ENCODE results near the gene TEKT1.
"Not testable (repeated sequence)": the region's sequence is repeated elsewhere in the genome, so short reads cannot be mapped to it uniquely, and the experiment has no call there.

TEKT1 gene

GRCh38 chr17:6862825-6863224 is 31.3 kb upstream of the TEKT1 start:
- no peak for TF ChIP-seq CTCF (IDR thresholded peaks at IDR 0.05; ENCODE audit: low read depth, low read length, missing control alignments)
- no peak for DNase-seq (ENCODE audit: low read depth)
- H3K4me3 ChIP-seq (ENCODE audit: low read depth, low read length): no peak overlapping the region
- in situ Hi-C loops (cut with HindIII; ENCODE audit: low sequenced_read_pairs): loop anchor here (25.0 kb wide), 1 partner anchor 176 kb away; no protein-coding TSS in a partner anchor

- TF ChIP-seq CTCF (IDR thresholded peaks at IDR 0.05; ENCODE audit: low read depth, low read length, missing control alignments): no peak
- no peak for DNase-seq (ENCODE audit: low read depth)
- H3K4me3 ChIP-seq (ENCODE audit: low read depth, low read length): no peak overlapping the region
- in situ Hi-C loops (cut with HindIII; ENCODE audit: low sequenced_read_pairs): loop anchor here (25.0 kb wide), 1 partner anchor 175 kb away; no protein-coding TSS in a partner anchor
Observed at GRCh38 chr17:6862122-6862521, 30.6 kb upstream of the TEKT1 start.

DNA sequence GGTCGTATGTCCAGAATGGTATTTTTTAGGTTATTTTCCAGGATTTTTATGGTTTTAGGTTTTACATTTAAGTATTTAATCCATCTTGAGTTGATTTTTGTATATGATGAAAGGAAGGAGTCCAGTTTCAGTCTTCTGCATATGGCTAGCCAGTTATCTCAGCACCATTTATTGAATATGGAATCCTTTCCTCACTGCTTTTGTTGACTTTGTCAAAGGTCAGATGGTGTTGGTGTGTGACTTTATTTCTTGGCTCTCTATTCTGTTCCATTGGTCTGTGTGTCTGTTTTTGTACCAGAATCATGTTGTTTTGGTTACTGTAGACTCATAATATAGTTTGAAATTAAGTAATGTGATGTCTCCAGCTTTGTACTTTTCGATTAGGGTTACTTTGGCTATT is 26.4 kb upstream of the TEKT1 start:
- in situ Hi-C loops (cut with HindIII; ENCODE audit: low sequenced_read_pairs): loop anchor here (25.0 kb wide), 1 partner anchor 171 kb away; no protein-coding TSS in a partner anchor
- DNase-seq (ENCODE audit: low read depth): no peak
- TF ChIP-seq CTCF (IDR thresholded peaks at IDR 0.05; ENCODE audit: low read depth, low read length, missing control alignments): no peak
- no peak overlapping the region for H3K4me3 ChIP-seq (ENCODE audit: low read depth, low read length)

DNA sequence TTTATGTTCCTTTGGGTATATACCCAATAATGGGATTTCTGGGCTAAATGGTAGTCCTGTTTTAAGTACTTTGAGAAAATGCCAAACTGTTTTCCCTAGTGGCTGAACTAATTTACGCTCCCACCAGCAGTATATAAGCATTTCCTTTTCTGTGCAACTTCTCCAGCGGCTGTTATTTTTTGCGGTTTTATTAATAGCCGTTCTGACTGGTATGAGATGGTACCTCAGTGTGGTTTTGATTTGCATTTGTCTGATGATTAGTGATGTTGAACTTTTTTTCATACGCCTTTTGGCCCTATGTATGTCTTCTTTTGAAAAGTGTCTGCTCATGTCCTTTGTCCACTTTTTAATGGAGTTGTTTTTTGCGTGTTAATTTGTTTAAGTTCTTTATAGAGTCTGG is 25.8 kb upstream of the TEKT1 start:
- in situ Hi-C loops (cut with HindIII; ENCODE audit: low sequenced_read_pairs): loop anchor here (25.0 kb wide), 1 partner anchor 170 kb away; no protein-coding TSS in a partner anchor
- no peak for DNase-seq (ENCODE audit: low read depth)
- H3K4me3 ChIP-seq (ENCODE audit: low read depth, low read length): no peak overlapping the region
- TF ChIP-seq CTCF (IDR thresholded peaks at IDR 0.05; ENCODE audit: low read depth, low read length, missing control alignments): no peak

- TF ChIP-seq CTCF (IDR thresholded peaks at IDR 0.05; ENCODE audit: low read depth, low read length, missing control alignments): no peak
- in situ Hi-C loops (cut with HindIII; ENCODE audit: low sequenced_read_pairs): loop anchor here (25.0 kb wide), 1 partner anchor 169 kb away; no protein-coding TSS in a partner anchor
- H3K4me3 ChIP-seq (ENCODE audit: low read depth, low read length): no peak overlapping the region
- no peak for DNase-seq (ENCODE audit: low read depth)
Observed at GRCh38 chr17:6856051-6856450, 24.5 kb upstream of the TEKT1 start.

GRCh38 chr17:6853764-6854442 is 22.4 kb upstream of the TEKT1 start:
- peak; percentile 32 for TF ChIP-seq CTCF (IDR thresholded peaks at IDR 0.05; ENCODE audit: low read depth, low read length, missing control alignments)
- no peak overlapping the region for H3K4me3 ChIP-seq (ENCODE audit: low read depth, low read length)
- in situ Hi-C loops (cut with HindIII; ENCODE audit: low sequenced_read_pairs): loop anchor here (25.0 kb wide), 1 partner anchor 167 kb away; no protein-coding TSS in a partner anchor
- DNase-seq (ENCODE audit: low read depth): no peak

DNA sequence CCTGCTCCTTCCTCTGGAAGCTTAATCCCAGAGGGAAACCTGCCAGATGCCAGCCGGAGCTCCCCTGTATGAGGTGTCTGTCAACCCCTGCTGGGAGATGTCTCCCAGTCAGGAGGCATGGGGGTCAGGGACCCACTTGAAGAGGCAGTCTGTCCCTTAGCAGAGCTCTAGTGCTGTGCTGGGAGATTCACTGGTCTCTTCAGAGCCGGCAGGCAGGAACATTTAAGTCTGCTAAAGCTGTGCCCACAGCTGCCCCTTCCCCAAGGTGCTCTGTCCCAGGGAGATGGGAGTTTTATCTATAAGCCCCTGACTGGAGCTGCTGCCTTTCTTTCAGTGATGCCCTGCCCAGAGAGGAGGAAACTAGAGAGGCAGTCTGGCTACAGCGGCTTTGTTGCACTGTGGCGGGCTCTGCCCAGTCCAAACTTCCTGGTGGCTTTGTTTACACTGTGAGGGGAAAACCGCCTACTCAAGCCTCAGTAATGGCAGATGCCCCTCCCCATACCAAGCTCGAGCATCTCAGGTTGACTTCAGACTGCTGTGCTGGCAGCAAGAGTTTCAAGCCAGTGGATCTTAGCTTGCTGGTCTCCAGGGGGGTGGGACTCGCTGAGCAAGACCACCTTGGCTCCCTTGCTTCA is 17.1 kb upstream of the TEKT1 start:
- in situ Hi-C loops (cut with HindIII; ENCODE audit: low sequenced_read_pairs); DNase-seq (ENCODE audit: low read depth); H3K4me3 ChIP-seq (ENCODE audit: low read depth, low read length): not testable (repeated sequence)

DNA sequence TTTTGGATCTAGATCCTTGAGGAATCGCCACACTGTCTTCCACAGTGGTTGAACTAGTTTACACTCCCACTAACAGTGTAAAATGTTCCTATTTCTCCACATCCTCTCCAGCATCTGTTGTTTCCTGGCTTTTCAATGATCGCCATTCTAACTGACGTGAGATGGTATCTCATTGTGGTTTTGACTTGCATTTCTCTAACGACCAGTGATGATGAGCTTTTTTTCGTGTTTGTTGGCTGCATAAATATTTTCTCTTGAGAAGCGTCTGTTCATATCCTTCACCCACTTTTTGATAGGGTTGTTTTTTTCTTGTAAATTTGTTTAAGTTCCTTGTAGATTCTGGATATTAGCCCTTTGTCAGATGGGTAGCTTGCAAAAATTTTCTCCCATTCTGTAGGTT is 14.6 kb upstream of the TEKT1 start:
- not testable (repeated sequence) for DNase-seq (ENCODE audit: low read depth)

GRCh38 chr17:6844406-6844805 is 12.9 kb upstream of the TEKT1 start:
- H3K4me3 ChIP-seq (ENCODE audit: low read depth, low read length); DNase-seq (ENCODE audit: low read depth); in situ Hi-C loops (cut with HindIII; ENCODE audit: low sequenced_read_pairs): not testable (repeated sequence)

More for the DNA sequence above, 14.6 kb upstream of the TEKT1 start:
- H3K4me3 ChIP-seq (ENCODE audit: low read depth, low read length); in situ Hi-C loops (cut with HindIII; ENCODE audit: low sequenced_read_pairs): not testable (repeated sequence)

Data from astrocyte of the cerebellum (primary cell).